ENCODE results near the gene PTPMT1.

The PTPMT1 gene

GRCh38 chr11:47609675-47610074, 44.3 kb downstream of the PTPMT1 start:
- no peaks in the 10 kb centered on the region for H3K27me3 ChIP-seq (ENCODE audit: insufficient read depth, low read length)
- H3K4me1 ChIP-seq (ENCODE audit: control insufficient read depth, insufficient read depth, low read length, unreplicated experiment) = peaks cover 23% of the 10 kb centered on the region
- H3K36me3 ChIP-seq (ENCODE audit: insufficient read depth, low read length) = no peaks in the 10 kb centered on the region
- no peaks in the 10 kb centered on the region for H3K79me2 ChIP-seq (ENCODE audit: control insufficient read depth, insufficient read depth, low read length, unreplicated experiment)
- no peak overlapping the region for H3K27ac ChIP-seq (ENCODE audit: low read depth, low read length)
- H3K4me3 ChIP-seq (ENCODE audit: low read depth, low read length) = no peak overlapping the region
- H2AFZ ChIP-seq (ENCODE audit: low read length, unreplicated experiment) = no peak overlapping the region

- Histone ChIP-seq H3K27ac (ENCODE audit: low read depth, low read length) (no peak overlapping the region), H3K36me3 (ENCODE audit: insufficient read depth, low read length) (no peaks in the 10 kb centered on the region), H2AFZ (ENCODE audit: low read length, unreplicated experiment) (no peak overlapping the region), H3K4me3 (ENCODE audit: low read depth, low read length) (no peak overlapping the region), H3K79me2 (ENCODE audit: control insufficient read depth, insufficient read depth, low read length, unreplicated experiment) (no peaks in the 10 kb centered on the region), H3K27me3 (ENCODE audit: insufficient read depth, low read length) (no peaks in the 10 kb centered on the region), H3K4me1 (ENCODE audit: control insufficient read depth, insufficient read depth, low read length, unreplicated experiment) (peaks cover 20% of the 10 kb centered on the region)
These were observed 46.0 kb downstream of the PTPMT1 start for GRCh38 chr11:47611348-47611794.

GRCh38 chr11:47615249-47615648, 49.9 kb downstream of the PTPMT1 start:
- no peak overlapping the region for H3K27ac ChIP-seq (ENCODE audit: low read depth, low read length)
- H3K4me1 ChIP-seq (ENCODE audit: control insufficient read depth, insufficient read depth, low read length, unreplicated experiment) = peaks cover 5% of the 10 kb centered on the region
- no peaks in the 10 kb centered on the region for H3K27me3 ChIP-seq (ENCODE audit: insufficient read depth, low read length)
- H3K36me3 ChIP-seq (ENCODE audit: insufficient read depth, low read length) = 0 out of 2 replicates have a peak, but pooled peaks cover 6% of the 10 kb centered on the region
- H2AFZ ChIP-seq (ENCODE audit: low read length, unreplicated experiment) = no peak overlapping the region
- no peak overlapping the region for H3K4me3 ChIP-seq (ENCODE audit: low read depth, low read length)
- H3K79me2 ChIP-seq (ENCODE audit: control insufficient read depth, insufficient read depth, low read length, unreplicated experiment) = no peaks in the 10 kb centered on the region

- H3K79me2 ChIP-seq (ENCODE audit: control insufficient read depth, insufficient read depth, low read length, unreplicated experiment) = no peaks in the 10 kb centered on the region
- no peak overlapping the region for H3K4me3 ChIP-seq (ENCODE audit: low read depth, low read length)
- H3K27me3 ChIP-seq (ENCODE audit: insufficient read depth, low read length) = no peaks in the 10 kb centered on the region
- H3K27ac ChIP-seq (ENCODE audit: low read depth, low read length) = no peak overlapping the region
- H3K4me1 ChIP-seq (ENCODE audit: control insufficient read depth, insufficient read depth, low read length, unreplicated experiment) = peaks cover 5% of the 10 kb centered on the region
- peaks cover 14% of the 10 kb centered on the region; the same call in 1 of the 2 replicates for H3K36me3 ChIP-seq (ENCODE audit: insufficient read depth, low read length)
- no peak overlapping the region for H2AFZ ChIP-seq (ENCODE audit: low read length, unreplicated experiment)
These were observed 51.5 kb downstream of the PTPMT1 start for GRCh38 chr11:47616726-47617416.

- Histone ChIP-seq H3K79me2 (ENCODE audit: control insufficient read depth, insufficient read depth, low read length, unreplicated experiment) (no peaks in the 10 kb centered on the region), H3K4me1 (ENCODE audit: control insufficient read depth, insufficient read depth, low read length, unreplicated experiment) (peaks cover 5% of the 10 kb centered on the region), H3K4me3 (ENCODE audit: low read depth, low read length) (no peak overlapping the region), H3K27ac (ENCODE audit: low read depth, low read length) (no peak overlapping the region), H3K36me3 (ENCODE audit: insufficient read depth, low read length) (peaks cover 16% of the 10 kb centered on the region; the same call in 1 of the 2 replicates), H2AFZ (ENCODE audit: low read length, unreplicated experiment) (no peak overlapping the region), H3K27me3 (ENCODE audit: insufficient read depth, low read length) (no peaks in the 10 kb centered on the region)
These were observed 52.0 kb downstream of the PTPMT1 start for GRCh38 chr11:47617417-47617809.

- H3K36me3 ChIP-seq (ENCODE audit: insufficient read depth, low read length) = peaks cover 20% of the 10 kb centered on the region
These were observed 55.5 kb downstream of the PTPMT1 start for GRCh38 chr11:47620836-47621378.

More at GRCh38 chr11:47620836-47621378, 55.5 kb downstream of the PTPMT1 start:
- Histone ChIP-seq H3K27me3 (ENCODE audit: insufficient read depth, low read length) (no peaks in the 10 kb centered on the region), H3K79me2 (ENCODE audit: control insufficient read depth, insufficient read depth, low read length, unreplicated experiment) (no peaks in the 10 kb centered on the region), H3K27ac (ENCODE audit: low read depth, low read length) (no peak overlapping the region), H3K4me1 (ENCODE audit: control insufficient read depth, insufficient read depth, low read length, unreplicated experiment) (peaks cover 5% of the 10 kb centered on the region), H3K4me3 (ENCODE audit: low read depth, low read length) (no peak overlapping the region), H2AFZ (ENCODE audit: low read length, unreplicated experiment) (no peak overlapping the region)
